ENCODE results near the gene ZFHX2. TPM values are rescaled to one million over a fixed set of nuclear protein-coding genes. Genes with fewer than 3 reads are reported as not detected.

ZFHX2 gene
- total RNA-seq, 1 experiment from 2014 or later = 2.2 TPM

- Histone ChIP-seq H3K4me3 (ENCODE audit: insufficient read depth, low read depth, low read length) (no peak overlapping the region), H3K36me3 (replicated peaks; ENCODE audit: control insufficient read depth, insufficient read depth, low read length) (no peaks in the 10 kb centered on the region), H3K27me3 (ENCODE audit: control insufficient read depth, insufficient read depth, low read length) (no peaks in the 10 kb centered on the region; the same call in 1 of the 2 replicates)
- DNase-seq = peak; percentile 10
Measured at GRCh38 chr14:23513818-23514643, 37.5 kb downstream of the ZFHX2 start.

DNA sequence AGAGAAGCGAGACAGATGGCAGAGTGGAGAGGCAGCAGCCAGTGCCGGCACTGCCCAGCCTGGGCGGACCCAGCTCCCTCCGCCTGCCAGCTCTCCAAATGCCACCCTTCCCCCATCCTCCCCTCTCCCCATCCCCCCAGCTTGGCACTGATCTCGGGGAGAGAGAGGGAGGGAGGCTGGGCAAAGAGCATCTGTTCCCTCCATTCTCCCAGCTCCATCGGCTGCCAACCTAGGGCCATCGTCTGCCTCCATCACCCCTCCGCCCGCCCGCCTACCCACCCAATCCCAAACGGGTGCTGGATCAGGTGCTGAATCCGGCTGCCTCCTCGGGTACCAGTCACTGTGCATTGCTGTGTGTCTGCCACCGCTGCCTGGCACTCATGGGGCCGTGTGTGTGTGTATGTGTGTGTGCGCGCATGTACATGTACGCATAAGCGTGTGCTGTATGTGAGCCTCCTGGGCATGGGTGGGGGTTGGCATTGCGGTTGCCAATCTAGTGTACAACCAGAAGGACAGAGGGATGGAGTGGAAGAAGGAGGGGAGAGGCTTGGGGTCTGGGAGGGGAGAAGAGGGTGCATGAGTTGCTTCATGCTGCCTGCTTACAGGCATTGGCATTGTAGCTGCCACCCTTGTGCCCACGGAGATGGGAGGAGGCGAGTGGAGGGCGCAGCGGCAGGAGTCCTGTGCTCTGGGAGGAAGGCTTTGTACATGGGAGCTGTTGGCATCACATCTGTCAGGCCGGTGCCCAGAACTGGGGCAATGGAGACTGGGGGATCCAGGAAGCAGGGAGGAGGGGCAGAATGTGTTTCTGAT is 38.4 kb downstream of the ZFHX2 start:
- peak; percentile 14 for DNase-seq
- Histone ChIP-seq H3K36me3 (replicated peaks; ENCODE audit: control insufficient read depth, insufficient read depth, low read length) (no peaks in the 10 kb centered on the region), H3K4me3 (ENCODE audit: insufficient read depth, low read depth, low read length) (no peak overlapping the region), H3K27me3 (ENCODE audit: control insufficient read depth, insufficient read depth, low read length) (no peaks in the 10 kb centered on the region; the same call in 1 of the 2 replicates)

DNA sequence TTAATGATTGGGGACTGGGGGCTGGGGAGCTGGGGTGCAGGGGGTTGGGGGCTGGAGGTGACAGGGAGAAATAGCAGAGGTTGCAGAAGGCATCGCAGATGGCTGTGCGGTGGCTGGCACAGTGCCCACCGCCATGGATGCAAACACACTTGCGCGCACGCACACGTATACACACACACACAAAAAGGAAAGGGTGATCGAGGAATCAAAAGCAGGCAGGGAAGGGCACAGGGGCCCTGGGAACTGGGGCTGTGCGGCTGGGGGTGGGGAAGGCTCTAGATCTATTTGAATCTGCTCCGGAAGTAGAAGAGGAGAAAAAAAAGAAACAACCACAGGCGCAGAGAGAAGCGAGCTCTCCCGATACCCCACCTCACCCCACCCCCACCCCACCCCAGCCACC is 39.4 kb downstream of the ZFHX2 start:
- no peak for DNase-seq
- Histone ChIP-seq H3K27me3 (ENCODE audit: control insufficient read depth, insufficient read depth, low read length) (no peaks in the 10 kb centered on the region; the same call in 1 of the 2 replicates), H3K4me3 (ENCODE audit: insufficient read depth, low read depth, low read length) (no peak overlapping the region), H3K36me3 (replicated peaks; ENCODE audit: control insufficient read depth, insufficient read depth, low read length) (no peaks in the 10 kb centered on the region)

DNA sequence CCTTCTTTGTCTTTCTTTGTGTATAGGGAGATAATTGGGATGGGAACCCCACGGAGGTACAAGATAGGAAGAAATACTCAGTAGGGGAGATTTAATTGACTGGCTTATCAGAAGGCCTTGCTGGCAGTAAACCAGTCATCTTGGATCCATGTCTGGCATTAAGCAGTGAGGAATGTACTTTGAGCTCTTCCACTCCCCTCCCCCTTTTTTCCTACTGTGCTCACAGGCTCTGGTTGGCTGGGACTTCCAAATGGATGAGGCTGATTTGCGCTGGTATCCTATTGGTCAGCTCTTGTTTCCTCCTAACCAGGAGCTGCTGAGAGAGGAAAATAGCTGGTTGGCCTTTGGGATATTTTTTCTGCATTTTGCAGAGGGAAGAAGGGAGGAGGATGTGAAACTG is 57.3 kb downstream of the ZFHX2 start:
- DNase-seq = peak; percentile 86
- no peak overlapping the region for H3K4me3 ChIP-seq (ENCODE audit: insufficient read depth, low read depth, low read length)
- no peaks in the 10 kb centered on the region for H3K36me3 ChIP-seq (replicated peaks; ENCODE audit: control insufficient read depth, insufficient read depth, low read length)
- H3K27me3 ChIP-seq (ENCODE audit: control insufficient read depth, insufficient read depth, low read length) = no peaks in the 10 kb centered on the region

- DNase-seq = no peak
- no peak overlapping the region for H3K4me3 ChIP-seq (ENCODE audit: insufficient read depth, low read depth, low read length)
- no peaks in the 10 kb centered on the region for H3K27me3 ChIP-seq (ENCODE audit: control insufficient read depth, insufficient read depth, low read length)
- no peaks in the 10 kb centered on the region for H3K36me3 ChIP-seq (replicated peaks; ENCODE audit: control insufficient read depth, insufficient read depth, low read length)
Measured at GRCh38 chr14:23492618-23493272, 58.8 kb downstream of the ZFHX2 start.

GRCh38 chr14:23487216-23487615 is 64.3 kb downstream of the ZFHX2 start:
- no peak overlapping the region for H3K4me3 ChIP-seq (ENCODE audit: insufficient read depth, low read depth, low read length)

DNA sequence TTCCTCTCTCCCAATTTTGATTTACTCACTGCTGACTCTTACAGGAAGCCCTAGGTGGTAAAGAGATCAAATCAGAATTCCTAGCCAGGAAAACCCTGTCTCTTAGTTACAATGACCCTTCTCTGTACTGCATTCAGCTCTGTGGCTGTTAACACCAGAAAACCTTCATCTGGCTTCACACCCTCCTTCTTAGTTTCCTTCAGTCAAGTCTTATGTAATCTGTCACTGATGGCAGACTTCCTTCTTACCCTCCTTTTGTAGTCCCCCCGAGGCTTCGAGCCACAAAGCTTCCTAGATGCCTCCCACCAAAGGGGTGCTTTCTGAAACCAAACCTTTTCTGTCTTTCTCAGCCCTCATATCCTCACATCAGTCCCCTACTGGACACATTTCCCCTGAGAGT is 65.5 kb downstream of the ZFHX2 start:
- Histone ChIP-seq H3K36me3 (replicated peaks; ENCODE audit: control insufficient read depth, insufficient read depth, low read length) (no peaks in the 10 kb centered on the region), H3K27me3 (ENCODE audit: control insufficient read depth, insufficient read depth, low read length) (no peaks in the 10 kb centered on the region), H3K4me3 (ENCODE audit: insufficient read depth, low read depth, low read length) (no peak overlapping the region)
- no peak for DNase-seq

More at GRCh38 chr14:23487216-23487615, 64.3 kb downstream of the ZFHX2 start:
- H3K27me3 ChIP-seq (ENCODE audit: control insufficient read depth, insufficient read depth, low read length) = no peaks in the 10 kb centered on the region
- DNase-seq = no peak
- no peaks in the 10 kb centered on the region for H3K36me3 ChIP-seq (replicated peaks; ENCODE audit: control insufficient read depth, insufficient read depth, low read length)

GRCh38 chr14:23485326-23485725 is 66.2 kb downstream of the ZFHX2 start:
- DNase-seq = no peak
- Histone ChIP-seq H3K27me3 (ENCODE audit: control insufficient read depth, insufficient read depth, low read length) (no peaks in the 10 kb centered on the region), H3K36me3 (replicated peaks; ENCODE audit: control insufficient read depth, insufficient read depth, low read length) (no peaks in the 10 kb centered on the region), H3K4me3 (ENCODE audit: insufficient read depth, low read depth, low read length) (no peak overlapping the region)

DNA sequence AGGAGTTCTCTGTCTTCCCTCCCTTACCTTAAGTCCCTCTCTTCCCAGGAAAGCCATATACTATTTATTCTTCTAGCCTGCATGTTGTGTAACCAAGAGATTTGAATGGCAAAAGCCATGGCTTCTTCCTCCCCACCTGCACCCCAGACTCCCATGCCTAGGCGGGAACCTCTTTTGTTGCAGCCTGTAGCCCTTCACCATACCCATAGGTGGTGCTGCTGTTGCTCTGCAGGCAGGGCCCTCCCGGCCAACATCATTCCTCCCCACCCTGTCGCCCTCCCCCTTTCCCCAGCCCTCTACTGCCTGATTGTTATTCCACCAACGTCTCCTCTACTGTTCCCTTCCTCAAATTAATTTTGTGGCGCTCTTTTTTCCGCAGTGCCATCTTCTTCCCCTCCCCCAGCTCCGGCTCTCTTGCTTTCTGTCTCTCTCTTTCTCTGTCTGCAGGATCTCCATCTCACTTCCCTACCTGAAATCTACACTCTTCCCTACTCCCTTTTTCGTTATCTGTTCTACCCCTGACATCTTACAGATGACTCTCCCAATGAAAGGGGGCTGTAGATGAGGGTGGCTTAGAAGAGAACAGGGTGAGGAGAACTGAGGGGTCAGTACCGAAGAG is 68.2 kb downstream of the ZFHX2 start:
- Histone ChIP-seq H3K4me3 (ENCODE audit: insufficient read depth, low read depth, low read length) (no peak overlapping the region), H3K36me3 (replicated peaks; ENCODE audit: control insufficient read depth, insufficient read depth, low read length) (no peaks in the 10 kb centered on the region), H3K27me3 (ENCODE audit: control insufficient read depth, insufficient read depth, low read length) (no peaks in the 10 kb centered on the region)
- peak; percentile 81 for DNase-seq

- no peaks in the 10 kb centered on the region for H3K27me3 ChIP-seq (ENCODE audit: control insufficient read depth, insufficient read depth, low read length)
- no peak overlapping the region for H3K4me3 ChIP-seq (ENCODE audit: insufficient read depth, low read depth, low read length)
- H3K36me3 ChIP-seq (replicated peaks; ENCODE audit: control insufficient read depth, insufficient read depth, low read length) = peaks cover under 1% of the 10 kb centered on the region
- DNase-seq = no peak
Measured at GRCh38 chr14:23482823-23483148, 68.8 kb downstream of the ZFHX2 start.

DNA sequence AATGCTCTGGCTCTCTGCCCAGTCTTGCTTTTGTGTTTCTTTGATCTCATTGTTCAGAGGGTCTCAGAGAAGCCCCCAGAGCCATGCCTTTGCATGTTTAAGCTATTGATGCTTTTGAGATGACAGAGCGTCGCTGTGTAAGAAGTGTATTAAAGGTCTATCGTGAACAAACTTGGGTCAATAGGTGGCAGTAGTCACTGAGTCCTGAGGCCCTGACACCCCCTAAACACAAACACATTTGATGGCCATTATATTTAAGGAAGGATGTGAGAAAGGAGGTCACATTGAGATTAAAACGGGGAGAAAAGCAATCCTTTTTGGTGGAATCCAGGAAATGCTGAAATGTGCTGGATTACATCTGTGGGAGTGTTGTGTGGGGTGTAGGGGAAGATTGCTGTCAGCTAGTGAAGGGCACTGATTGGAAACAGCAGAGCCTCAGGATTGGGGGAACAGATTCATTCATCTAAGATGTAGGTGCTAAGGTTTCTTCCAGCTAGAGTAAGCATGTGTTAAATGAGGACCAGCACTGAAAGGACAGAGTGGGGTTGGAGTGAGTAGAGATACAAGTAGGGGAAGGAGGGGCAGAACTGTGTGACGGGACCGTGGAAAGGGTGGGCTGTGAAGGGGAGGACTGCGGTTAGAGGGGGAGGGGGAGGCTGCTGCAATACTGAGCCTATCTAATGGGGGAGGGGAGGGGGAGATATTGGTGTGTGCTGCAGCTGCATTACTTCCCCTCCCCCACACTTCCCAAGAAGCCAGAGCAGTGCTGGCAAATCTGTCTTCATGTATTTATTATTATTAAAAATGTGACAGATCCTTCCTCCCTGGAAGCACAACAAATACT is 69.4 kb downstream of the ZFHX2 start:
- Histone ChIP-seq H3K36me3 (replicated peaks; ENCODE audit: control insufficient read depth, insufficient read depth, low read length) (peaks cover 6% of the 10 kb centered on the region), H3K27me3 (ENCODE audit: control insufficient read depth, insufficient read depth, low read length) (no peaks in the 10 kb centered on the region), H3K4me3 (ENCODE audit: insufficient read depth, low read depth, low read length) (no peak overlapping the region)
- DNase-seq = no peak

DNA sequence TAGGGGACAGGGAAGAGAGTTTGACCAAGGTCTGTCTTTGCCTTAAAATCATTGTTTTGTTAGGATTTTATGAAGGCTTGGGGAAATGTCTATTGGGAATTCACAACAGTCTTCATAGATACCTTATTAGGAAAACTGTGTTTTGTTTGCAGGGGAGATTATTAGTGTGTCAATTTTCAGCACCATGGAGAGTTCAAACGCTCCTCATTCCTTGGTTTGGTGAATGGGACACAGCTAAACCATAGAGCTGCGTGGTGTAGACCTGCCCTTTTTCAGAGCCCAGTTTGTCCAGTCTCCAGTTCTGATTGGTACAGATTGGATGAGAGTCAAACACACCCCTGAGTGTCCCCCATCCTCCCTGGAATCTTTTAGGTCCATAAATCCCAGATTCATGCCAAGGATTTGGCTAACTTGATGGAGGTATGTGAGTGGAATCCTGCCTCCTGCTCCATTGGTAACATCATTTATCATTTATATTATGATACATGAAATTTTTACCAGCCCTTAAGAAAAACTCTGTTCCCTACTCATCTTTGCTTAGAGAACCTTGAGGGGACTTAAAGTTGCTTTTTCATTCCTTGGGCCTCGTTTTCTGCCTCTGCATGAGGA is 70.1 kb downstream of the ZFHX2 start:
- H3K27me3 ChIP-seq (ENCODE audit: control insufficient read depth, insufficient read depth, low read length) = no peaks in the 10 kb centered on the region
- peaks cover 12% of the 10 kb centered on the region for H3K36me3 ChIP-seq (replicated peaks; ENCODE audit: control insufficient read depth, insufficient read depth, low read length)
- no peak overlapping the region for H3K4me3 ChIP-seq (ENCODE audit: insufficient read depth, low read depth, low read length)
- peak; percentile 53 for DNase-seq

DNA sequence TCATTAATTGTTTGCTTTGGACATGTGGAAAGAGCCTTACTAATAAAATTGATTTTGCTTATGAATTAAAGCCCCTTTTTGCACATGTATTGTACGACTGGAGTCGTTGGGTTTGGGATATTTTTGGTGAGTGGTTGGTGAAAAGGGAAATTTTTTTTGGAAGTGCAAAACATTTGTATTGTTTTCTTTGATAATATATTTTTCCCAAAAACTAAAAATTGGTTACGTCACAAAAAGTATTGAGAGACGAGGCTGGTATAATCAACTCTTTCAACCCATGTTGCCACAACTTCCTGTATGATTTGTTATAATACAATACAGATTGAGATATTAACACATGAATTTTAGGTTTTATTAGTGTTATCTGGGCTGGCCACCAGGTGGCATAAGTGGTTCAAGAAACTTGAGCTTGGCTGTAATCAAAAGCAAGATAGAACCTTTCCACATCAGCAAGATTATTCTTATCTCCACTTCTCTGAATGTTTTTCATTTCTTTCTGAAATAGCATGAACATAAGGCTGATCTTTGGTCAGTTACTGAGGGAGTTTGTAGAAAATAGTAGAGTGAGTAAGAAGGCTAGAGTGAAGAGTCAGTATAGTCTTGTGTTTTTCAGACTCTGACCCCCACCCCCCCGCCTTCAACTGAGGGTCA is 73.3 kb downstream of the ZFHX2 start:
- H3K27me3 ChIP-seq (ENCODE audit: control insufficient read depth, insufficient read depth, low read length) = no peaks in the 10 kb centered on the region
- H3K36me3 ChIP-seq (replicated peaks; ENCODE audit: control insufficient read depth, insufficient read depth, low read length) = peaks cover 28% of the 10 kb centered on the region
- peak; percentile 44 for DNase-seq
- H3K4me3 ChIP-seq (ENCODE audit: insufficient read depth, low read depth, low read length) = no peak overlapping the region
